SU-DHL-6 (cell line): ENCODE measurements around the gene TRMT112.
"Not testable (repeated sequence)": the region's sequence is repeated elsewhere in the genome, so short reads cannot be mapped to it uniquely, and the experiment has no call there.

ENCODE experiments used
- H2AFZ ChIP-seq: fragments of 200-600 bp; sonication (generic); 2 replicates; pipeline ENCODE4 v1.6.1; 2014; ENCODE audit warnings: low read depth, mild to moderate bottlenecking, moderate library complexity, mixed read lengths, antibody characterized with exemption, low read length; ENCODE audit not compliant: severe bottlenecking
- H3F3A ChIP-seq: fragments of 200-600 bp; shearing (Covaris generic); 2 replicates; pipeline ENCODE4 v1.6.0; 2016; ENCODE audit warnings: antibody characterized with exemption, mild to moderate bottlenecking; ENCODE audit not compliant: insufficient read depth
- H3K27ac ChIP-seq: fragments of 200-600 bp; sonication (generic); 2 replicates; pipeline ENCODE4 v1.5.1; 2016; ENCODE audit warnings: low read depth, mild to moderate bottlenecking, low read length, moderate library complexity, mixed read lengths
- H3K27me3 ChIP-seq: fragments of 200-600 bp; sonication (generic), shearing (Covaris generic); 2 replicates; pipeline ENCODE4 v1.6.0; 2014; ENCODE audit warnings: mild to moderate bottlenecking, low read length
- H3K36me3 ChIP-seq: fragments of 200-600 bp; sonication (generic); 2 replicates; pipeline ENCODE4 v1.6.1; 2014; ENCODE audit warnings: mild to moderate bottlenecking, low read length, mixed read lengths
- H3K4me2 ChIP-seq: fragments of 300-600, 200-600 bp; shearing (Covaris generic), sonication (generic); 2 replicates; pipeline ENCODE4 v1.6.0; 2014; ENCODE audit warnings: low read length, low read depth, mild to moderate bottlenecking; ENCODE audit not compliant: poor library complexity, severe bottlenecking
- H3K4me3 ChIP-seq: fragments of 200-600 bp; sonication (generic); 2 replicates; pipeline ENCODE4 v1.5.1; 2014; ENCODE audit warnings: antibody characterized with exemption, low read length, mild to moderate bottlenecking, mixed read lengths; ENCODE audit not compliant: insufficient read depth, poor library complexity, severe bottlenecking
- H3K79me2 ChIP-seq: fragments of 200-600 bp; sonication (generic); 2 replicates; pipeline ENCODE4 v1.6.1; 2014; ENCODE audit warnings: mild to moderate bottlenecking, low read length, moderate library complexity; ENCODE audit not compliant: insufficient read depth
- H3K9ac ChIP-seq: fragments of 200-600 bp; sonication (generic); 2 replicates; pipeline ENCODE4 v1.7.0; 2014; ENCODE audit warnings: mild to moderate bottlenecking, low read length
- H3K9me2 ChIP-seq: fragments of 200-600 bp; sonication (generic); replicated peaks from 2 replicates; pipeline ENCODE4 v1.6.1; 2014; ENCODE audit warnings: low read length; ENCODE audit not compliant: insufficient read depth
- H3K9me3 ChIP-seq: fragments of 200-600 bp; sonication (generic); 2 replicates; pipeline ENCODE4 v1.6.1; 2014; ENCODE audit warnings: low read length, mixed read lengths; ENCODE audit not compliant: insufficient read depth
- H4K20me1 ChIP-seq: fragments of 200-600 bp; sonication (generic); 2 replicates; pipeline ENCODE4 v1.6.1; 2014; ENCODE audit warnings: low read depth, mild to moderate bottlenecking, antibody characterized with exemption, low read length, moderate library complexity, mixed read lengths
- CTCF ChIP-seq: fragments of 200-600 bp; sonication (generic); IDR thresholded peaks from one replicate; pipeline ENCODE4 v1.5.1; 2017; ENCODE audit warnings: antibody characterized with exemption, mild to moderate bottlenecking, low read length, moderate library complexity; ENCODE audit not compliant: insufficient read depth, poor library complexity, severe bottlenecking
- EZH2phosphoT487 ChIP-seq: fragments of 200-600 bp; sonication (generic), shearing (Covaris generic); conservative IDR thresholded peaks from 2 replicates; pipeline ENCODE4 v1.6.1; 2018; ENCODE audit warnings: mild to moderate bottlenecking, antibody characterized with exemption, low read length, moderate library complexity, mixed read lengths

Gene TRMT112

GRCh38 chr11:64327993-64328392, 10.6 kb upstream of the TRMT112 start:
- H4K20me1 ChIP-seq: no peaks in the 10 kb centered on the region
- no peak overlapping the region for H3K4me2 ChIP-seq
- H3F3A ChIP-seq: no peaks in the 10 kb centered on the region
- H3K9me2 ChIP-seq: no peaks in the 10 kb centered on the region
- no peaks in the 10 kb centered on the region for H3K27me3 ChIP-seq
- no peaks in the 10 kb centered on the region for H3K79me2 ChIP-seq
- H3K36me3 ChIP-seq: no peaks in the 10 kb centered on the region
- no peak overlapping the region for H3K9ac ChIP-seq
- H3K9me3 ChIP-seq: no peaks in the 10 kb centered on the region
- no peak overlapping the region for H2AFZ ChIP-seq
- no peak overlapping the region for H3K27ac ChIP-seq
- H3K4me3 ChIP-seq: no peak overlapping the region
- no peak for TF ChIP-seq CTCF
- TF ChIP-seq EZH2phosphoT487: no peak

- Histone ChIP-seq H3K9me3 (no peaks in the 10 kb centered on the region), H2AFZ (no peak overlapping the region), H3K4me3 (no peak overlapping the region), H4K20me1 (no peaks in the 10 kb centered on the region), H3K9ac (no peak overlapping the region), H3K27me3 (no peaks in the 10 kb centered on the region), H3K4me2 (no peak overlapping the region), H3K27ac (no peak overlapping the region), H3K36me3 (no peaks in the 10 kb centered on the region), H3F3A (no peaks in the 10 kb centered on the region), H3K9me2 (no peaks in the 10 kb centered on the region), H3K79me2 (no peaks in the 10 kb centered on the region)
- TF ChIP-seq EZH2phosphoT487 (no peak), CTCF (no peak)
Measured at GRCh38 chr11:64327375-64327774, 10.0 kb upstream of the TRMT112 start.

GRCh38 chr11:64324692-64325469, 7.5 kb upstream of the TRMT112 start:
- Histone ChIP-seq H3K36me3 (no peaks in the 10 kb centered on the region), H4K20me1 (no peaks in the 10 kb centered on the region), H3K27me3 (no peaks in the 10 kb centered on the region), H3F3A (no peaks in the 10 kb centered on the region), H3K79me2 (no peaks in the 10 kb centered on the region), H3K4me3 (no peak overlapping the region), H3K27ac (no peak overlapping the region), H3K4me2 (no peak overlapping the region), H3K9me3 (no peaks in the 10 kb centered on the region), H3K9me2 (no peaks in the 10 kb centered on the region), H3K9ac (no peak overlapping the region), H2AFZ (no peak overlapping the region)
- TF ChIP-seq CTCF (no peak), EZH2phosphoT487 (no peak)

- H3K36me3 ChIP-seq, H2AFZ ChIP-seq, H4K20me1 ChIP-seq, H3K9ac ChIP-seq, H3K4me2 ChIP-seq, H3K27me3 ChIP-seq, H3K79me2 ChIP-seq, H3K9me3 ChIP-seq, H3K27ac ChIP-seq, H3K9me2 ChIP-seq, H3F3A ChIP-seq, H3K4me3 ChIP-seq: not testable (repeated sequence)
Measured at GRCh38 chr11:64323984-64324383, 6.6 kb upstream of the TRMT112 start.
